K562 (cell line): Measurements from ENCODE around the gene JAM2. TPM values are rescaled to one million over a fixed set of nuclear protein-coding genes. Genes with fewer than 3 reads are reported as not detected.
A peak's percentile ranks its signal among the peaks of the same experiment; 100 is the strongest.

Source experiments
- ARID1B ChIP-seq: fragments of 450-650 bp; IDR thresholded peaks from 2 replicates; pipeline ENCODE4 v1.6.1; 2016; ENCODE audit warnings: antibody characterized with exemption, mild to moderate bottlenecking, inconsistent platforms
- ATF3 ChIP-seq, 2 experiments: fragments of 450-650 bp in 1 of 2; sonication (generic) in 1 of 2; formaldehyde crosslinking in 1 of 2; IDR thresholded peaks in 1 of 2; conservative IDR thresholded peaks in 1 of 2; 2 replicates each; pipeline versions ENCODE4 v1.6.1 to v1.8.1; 2016 to 2023; ENCODE audit warnings: mild to moderate bottlenecking in 2 of 2, moderate library complexity in 2 of 2, inconsistent platforms in 1 of 2, missing genetic modification reagents in 1 of 2
- ATF7 ChIP-seq: fragments of 450-650 bp; IDR thresholded peaks from 2 replicates; pipeline ENCODE4 v1.7.1; 2014; ENCODE audit warnings: mild to moderate bottlenecking, moderate library complexity
- BHLHE40 ChIP-seq: IDR thresholded peaks from 2 replicates; pipeline ENCODE4 v1.6.1; 2011; ENCODE audit warnings: low read length, improper control_type of control experiment
- DPF2 ChIP-seq: fragments of 450-650 bp; IDR thresholded peaks from 2 replicates; pipeline ENCODE4 v1.6.1; 2016
- JUND ChIP-seq, 2 experiments: IDR thresholded peaks; 2 replicates in 1 of 2; 3 replicates in 1 of 2; pipeline ENCODE4 v1.6.1; 2011; ENCODE audit warnings: borderline replicate concordance in 2 of 2, low read depth in 2 of 2, low read length in 2 of 2, improper control_type of control experiment in 1 of 2, missing biosample characterization in 1 of 2, missing genetic modification characterization in 1 of 2, missing genetic modification reagents in 1 of 2
- MAFF ChIP-seq: IDR thresholded peaks from 2 replicates; pipeline ENCODE4 v1.6.1; 2012; ENCODE audit warnings: low read length, improper control_type of control experiment
- MAFG ChIP-seq: fragments of 450-650 bp; conservative IDR thresholded peaks from 2 replicates; pipeline ENCODE4 v1.6.1; 2016; ENCODE audit warnings: missing genetic modification characterization, missing compliant biosample characterization
- MAFK ChIP-seq: IDR thresholded peaks from 2 replicates; pipeline ENCODE4 v1.6.1; 2011; ENCODE audit warnings: low read length, improper control_type of control experiment
- MEIS2 ChIP-seq: fragments of 450-650 bp; IDR thresholded peaks from 2 replicates; pipeline ENCODE4 v1.6.1; 2014; ENCODE audit warnings: mild to moderate bottlenecking; ENCODE audit not compliant: partially characterized antibody
- NFIC ChIP-seq: fragments of 450-650 bp; IDR thresholded peaks from 2 replicates; pipeline ENCODE4 v1.6.1; 2017; ENCODE audit warnings: mild to moderate bottlenecking, inconsistent platforms
- NFIX ChIP-seq: fragments of 250-450 bp; sonication (Bioruptor Pico); IDR thresholded peaks from 2 replicates; pipeline ENCODE4 v1.4.0; 2020; ENCODE audit warnings: low read depth, mild to moderate bottlenecking, moderate library complexity
- SOX6 ChIP-seq: fragments of 450-650 bp; IDR thresholded peaks from 2 replicates; pipeline ENCODE4 v1.6.1; 2014; ENCODE audit warnings: mild to moderate bottlenecking
- polyA plus RNA-seq, 8 experiments: library from polyadenylated mRNA; depleted of rRNA in 4 of 8; stranded (reverse) in 5 of 8; unstranded in 3 of 8; fragments of >200 nt; fragmentation: Nextera tagmentation in 2 of 8; fragmentation: Illumina TruSeq in 1 of 8; extraction: Ambion mirVana in 2 of 8; extraction: Trizol in 1 of 8; gene quantifications; 2 replicates each; pipeline versions ENCODE4 v1.2.1 to v1.2.3, GENCODE V29; 2011 to 2014; ENCODE audit warnings: inconsistent platforms in 1 of 8, missing spikeins in 1 of 8
- total RNA-seq, 7 experiments: library from RNA; depleted of rRNA in 6 of 7; stranded (reverse); fragments of >200 nt in 6 of 7; fragmentation: Illumina TruSeq in 2 of 7; extraction: Trizol in 2 of 7; gene quantifications; 2 replicates each; pipeline versions ENCODE4 v1.2.1 to v1.2.3, GENCODE V29; 2011 to 2021; ENCODE audit warnings: low replicate concordance in 1 of 7
- TF ChIP-seq, protein P1 (sequence below): sonication (generic); IDR thresholded peaks from 2 replicates; pipeline ENCODE4 v1.6.1; 2016

The JAM2 gene
- total and polyA plus RNA-seq, 9 of the 15 experiments (the other 6 are each of a cell fraction or from before 2014, with no cell fraction given) = 0.03 to 0.08 (median 0.07) TPM; not detected in 6

GRCh38 chr21:25717491-25718147, 78.6 kb downstream of the JAM2 start (continued):
- TF ChIP-seq NFIC = peak; percentile 98
- TF ChIP-seq DPF2 = peak; percentile 50; the same call in 1 of the 2 replicates
- peak; percentile 8 for TF ChIP-seq MEIS2
- peak; percentile 50; the same call in 1 of the 2 replicates for TF ChIP-seq NFIX (CRISPR knock-in tag)
- TF ChIP-seq ARID1B = 0 out of 2 replicates have a peak, but pooled peaks have one; percentile 24
- TF ChIP-seq MAFF = 0 out of 2 replicates have a peak, but pooled peaks have one; percentile 44
- TF ChIP-seq ATF3 (IDR thresholded peaks at IDR 0.05) = peak; percentile 74
- no peak for TF ChIP-seq ATF3 (CRISPR knock-in tag; conservative IDR thresholded peaks at IDR 0.05)
- TF ChIP-seq BHLHE40 = no peak
- TF ChIP-seq, protein P1, sequence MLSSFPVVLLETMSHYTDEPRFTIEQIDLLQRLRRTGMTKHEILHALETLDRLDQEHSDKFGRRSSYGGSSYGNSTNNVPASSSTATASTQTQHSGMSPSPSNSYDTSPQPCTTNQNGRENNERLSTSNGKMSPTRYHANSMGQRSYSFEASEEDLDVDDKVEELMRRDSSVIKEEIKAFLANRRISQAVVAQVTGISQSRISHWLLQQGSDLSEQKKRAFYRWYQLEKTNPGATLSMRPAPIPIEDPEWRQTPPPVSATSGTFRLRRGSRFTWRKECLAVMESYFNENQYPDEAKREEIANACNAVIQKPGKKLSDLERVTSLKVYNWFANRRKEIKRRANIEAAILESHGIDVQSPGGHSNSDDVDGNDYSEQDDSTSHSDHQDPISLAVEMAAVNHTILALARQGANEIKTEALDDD = peak; percentile 89
- TF ChIP-seq ATF7 = peak; percentile 54; the same call in 1 of the 2 replicates
- TF ChIP-seq MAFK = peak; percentile 16; the same call in 1 of the 2 replicates
- TF ChIP-seq MAFG (tag) = peak; percentile 51
- TF ChIP-seq JUND (IDR thresholded peaks at IDR 0.05; ENCODE audit: borderline replicate concordance, low read depth, low read length) = peak; percentile 43; the same call in 1 of the 2 replicates
- TF ChIP-seq JUND (tag; IDR thresholded peaks at IDR 0.05; ENCODE audit: borderline replicate concordance, low read depth, low read length) = peak; percentile 45; the same call in 2 of the 3 replicates
- peak; percentile 15; the same call in 1 of the 2 replicates for TF ChIP-seq SOX6
